Activated CD8-positive, alpha-beta memory T cell treated with anti-CD3 and anti-CD28 coated beads for 48 hours (primary cell): ENCODE measurements around the gene TSPAN32.
"Not testable (repeated sequence)": the region's sequence is repeated elsewhere in the genome, so short reads cannot be mapped to it uniquely, and the experiment has no call there.

ENCODE experiments used
- DNase-seq, 3 experiments: peaks; one replicate each; pipeline ENCODE4 v3.0.0-alpha.2; 2020; ENCODE audit warnings: low read depth in 2 of 3, low spot score in 2 of 3

The TSPAN32 gene

GRCh38 chr11:2314525-2315394, 12.9 kb downstream of the TSPAN32 start:
- no peak for DNase-seq

- no peak for DNase-seq
Observed at GRCh38 chr11:2315395-2316168, 13.8 kb downstream of the TSPAN32 start.

- no peak for DNase-seq
Observed at GRCh38 chr11:2316169-2316962, 14.6 kb downstream of the TSPAN32 start.

- no peak for DNase-seq
Observed at GRCh38 chr11:2316963-2317244, 15.1 kb downstream of the TSPAN32 start.

GRCh38 chr11:2317354-2318050, 15.7 kb downstream of the TSPAN32 start:
- DNase-seq, result no peak

GRCh38 chr11:2318123-2318522, 16.3 kb downstream of the TSPAN32 start:
- DNase-seq, result no peak

- DNase-seq, result no peak
Observed at GRCh38 chr11:2318707-2319106, 16.9 kb downstream of the TSPAN32 start.

GRCh38 chr11:2319791-2320472, 18.1 kb downstream of the TSPAN32 start:
- DNase-seq, result no peak

- no peak for DNase-seq
Observed at GRCh38 chr11:2320568-2321310, 18.9 kb downstream of the TSPAN32 start.

GRCh38 chr11:2321311-2321683, 19.5 kb downstream of the TSPAN32 start:
- DNase-seq, result no peak

- DNase-seq, result no peak
Observed at GRCh38 chr11:2325123-2325522, 23.3 kb downstream of the TSPAN32 start.

GRCh38 chr11:2325719-2326118, 23.9 kb downstream of the TSPAN32 start:
- DNase-seq, result no peak

- no peak for DNase-seq
Observed at GRCh38 chr11:2327032-2327431, 25.2 kb downstream of the TSPAN32 start.

- no peak for DNase-seq
Observed at GRCh38 chr11:2328021-2328420, 26.2 kb downstream of the TSPAN32 start.

GRCh38 chr11:2328656-2329354, 27.0 kb downstream of the TSPAN32 start:
- no peak for DNase-seq

GRCh38 chr11:2329551-2329950, 27.7 kb downstream of the TSPAN32 start:
- no peak for DNase-seq

GRCh38 chr11:2330696-2331095, 28.9 kb downstream of the TSPAN32 start:
- DNase-seq, result no peak

GRCh38 chr11:2331404-2331803, 29.6 kb downstream of the TSPAN32 start:
- no peak for DNase-seq

- DNase-seq, result not testable (repeated sequence)
Observed at GRCh38 chr11:2332569-2332968, 30.8 kb downstream of the TSPAN32 start.
